ENCODE data around the gene PGLYRP3.

Gene PGLYRP3

GRCh38 chr1:153342178-153342577 lies 29.4 kb upstream of the PGLYRP3 start:
- no peak for DNase-seq
- H2BK120ac ChIP-seq (ENCODE audit: insufficient read depth, low read length, poor library complexity), result no peak overlapping the region
- no peak overlapping the region for H3K14ac ChIP-seq (ENCODE audit: low read length)
- no peak overlapping the region for H3K18ac ChIP-seq (ENCODE audit: low read length)
- no peak overlapping the region for H4K8ac ChIP-seq (ENCODE audit: low read depth, low read length)
- no peak overlapping the region for H2AFZ ChIP-seq (ENCODE audit: insufficient read depth, low read length, poor library complexity)
- H3K23ac ChIP-seq (ENCODE audit: low read length), result no peak overlapping the region
- H3K9me3 ChIP-seq (ENCODE audit: insufficient read depth, low read depth, low read length), result no peaks in the 10 kb centered on the region
- H2BK12ac ChIP-seq (ENCODE audit: low read length), result no peak overlapping the region
- H3K27me3 ChIP-seq (ENCODE audit: insufficient read depth, low read length), result no peaks in the 10 kb centered on the region
- H3K27ac ChIP-seq (ENCODE audit: low read depth, low read length), result no peak overlapping the region
- peaks cover 5% of the 10 kb centered on the region for H3K79me1 ChIP-seq (ENCODE audit: low read length)
- no peak overlapping the region for H2BK5ac ChIP-seq (ENCODE audit: low read depth, low read length, poor library complexity)
- WGBS (ENCODE audit: extremely low coverage, insufficient coverage, insufficient read length), result no CpG with 5 or more reads among the region's 3 CpGs
- H3K4me3 ChIP-seq (ENCODE audit: low read depth, low read length), result no peak overlapping the region
- H3K79me2 ChIP-seq (ENCODE audit: control insufficient read depth, insufficient read depth, low read length, poor library complexity), result no peaks in the 10 kb centered on the region
- H3K4me2 ChIP-seq (ENCODE audit: low read length), result no peak overlapping the region
- no peaks in the 10 kb centered on the region for H3K36me3 ChIP-seq (ENCODE audit: control insufficient read depth in 1 of 2, insufficient read depth in 2 of 2, low read length in 2 of 2)
- peaks cover 18 to 36% of the 10 kb centered on the region in 2 experiments for H3K4me1 ChIP-seq (ENCODE audit: control insufficient read depth in 1 of 2, insufficient read depth in 2 of 2, low read length in 2 of 2)
- H3K4ac ChIP-seq (ENCODE audit: low read depth, low read length), result no peak overlapping the region
- no peak overlapping the region for H4K91ac ChIP-seq (ENCODE audit: low read depth, low read length)
- H3K9ac ChIP-seq (ENCODE audit: low read length), result no peak overlapping the region
- no peak overlapping the region for H2AK5ac ChIP-seq (ENCODE audit: low read length)
- H4K12ac ChIP-seq (ENCODE audit: low read depth, low read length), result no peak overlapping the region

GRCh38 chr1:153341431-153341934 lies 28.7 kb upstream of the PGLYRP3 start:
- peak overlapping the region; percentile 37 for H2BK5ac ChIP-seq (ENCODE audit: low read depth, low read length, poor library complexity)
- no peak overlapping the region for H3K4me2 ChIP-seq (ENCODE audit: low read length)
- H2AFZ ChIP-seq (ENCODE audit: insufficient read depth, low read length, poor library complexity), result no peak overlapping the region
- DNase-seq, result no peak
- peak overlapping the region; percentile 61 for H2BK120ac ChIP-seq (ENCODE audit: insufficient read depth, low read length, poor library complexity)
- H3K79me1 ChIP-seq (ENCODE audit: low read length), result peaks cover 5% of the 10 kb centered on the region
- no peak overlapping the region for H4K12ac ChIP-seq (ENCODE audit: low read depth, low read length)
- peak overlapping the region; percentile 46 for H3K18ac ChIP-seq (ENCODE audit: low read length)
- no peak overlapping the region for H3K4ac ChIP-seq (ENCODE audit: low read depth, low read length)
- peaks cover 18 to 36% of the 10 kb centered on the region in 2 experiments for H3K4me1 ChIP-seq (ENCODE audit: control insufficient read depth in 1 of 2, insufficient read depth in 2 of 2, low read length in 2 of 2)
- peak overlapping the region; percentile 11 for H2BK12ac ChIP-seq (ENCODE audit: low read length)
- no peak overlapping the region for H3K4me3 ChIP-seq (ENCODE audit: low read depth, low read length)
- WGBS (ENCODE audit: extremely low coverage, insufficient coverage, insufficient read length), result no CpG with 5 or more reads among the region's 4 CpGs
- H3K79me2 ChIP-seq (ENCODE audit: control insufficient read depth, insufficient read depth, low read length, poor library complexity), result no peaks in the 10 kb centered on the region
- H2AK5ac ChIP-seq (ENCODE audit: low read length), result no peak overlapping the region
- H4K8ac ChIP-seq (ENCODE audit: low read depth, low read length), result no peak overlapping the region
- no peaks in the 10 kb centered on the region for H3K9me3 ChIP-seq (ENCODE audit: insufficient read depth, low read depth, low read length)
- H4K91ac ChIP-seq (ENCODE audit: low read depth, low read length), result peak overlapping the region; percentile 25
- peak overlapping the region; percentile 47 for H3K27ac ChIP-seq (ENCODE audit: low read depth, low read length)
- H3K14ac ChIP-seq (ENCODE audit: low read length), result peak overlapping the region; percentile 17
- no peaks in the 10 kb centered on the region for H3K36me3 ChIP-seq (ENCODE audit: control insufficient read depth in 1 of 2, insufficient read depth in 2 of 2, low read length in 2 of 2)
- no peak overlapping the region for H3K9ac ChIP-seq (ENCODE audit: low read length)
- H3K27me3 ChIP-seq (ENCODE audit: insufficient read depth, low read length), result no peaks in the 10 kb centered on the region
- H3K23ac ChIP-seq (ENCODE audit: low read length), result no peak overlapping the region

GRCh38 chr1:153340356-153340755 lies 27.6 kb upstream of the PGLYRP3 start:
- Histone ChIP-seq H3K27ac (ENCODE audit: low read depth, low read length) (no peak overlapping the region), H4K91ac (ENCODE audit: low read depth, low read length) (peak overlapping the region; percentile 34), H3K9ac (ENCODE audit: low read length) (no peak overlapping the region), H2BK120ac (ENCODE audit: insufficient read depth, low read length, poor library complexity) (no peak overlapping the region), H3K23ac (ENCODE audit: low read length) (no peak overlapping the region), H4K12ac (ENCODE audit: low read depth, low read length) (no peak overlapping the region), H3K79me2 (ENCODE audit: control insufficient read depth, insufficient read depth, low read length, poor library complexity) (no peaks in the 10 kb centered on the region), H3K4me2 (ENCODE audit: low read length) (no peak overlapping the region), H4K8ac (ENCODE audit: low read depth, low read length) (no peak overlapping the region), H2BK5ac (ENCODE audit: low read depth, low read length, poor library complexity) (no peak overlapping the region), H3K4ac (ENCODE audit: low read depth, low read length) (no peak overlapping the region), H2AFZ (ENCODE audit: insufficient read depth, low read length, poor library complexity) (no peak overlapping the region), H3K18ac (ENCODE audit: low read length) (no peak overlapping the region), H3K4me1 (ENCODE audit: control insufficient read depth in 1 of 2, insufficient read depth in 2 of 2, low read length in 2 of 2) (peaks cover 18 to 36% of the 10 kb centered on the region in 2 experiments), H3K14ac (ENCODE audit: low read length) (no peak overlapping the region), H2AK5ac (ENCODE audit: low read length) (no peak overlapping the region), H3K27me3 (ENCODE audit: insufficient read depth, low read length) (no peaks in the 10 kb centered on the region), H2BK12ac (ENCODE audit: low read length) (no peak overlapping the region), H3K4me3 (ENCODE audit: low read depth, low read length) (no peak overlapping the region), H3K9me3 (ENCODE audit: insufficient read depth, low read depth, low read length) (no peaks in the 10 kb centered on the region), H3K36me3 (ENCODE audit: control insufficient read depth in 1 of 2, insufficient read depth in 2 of 2, low read length in 2 of 2) (no peaks in the 10 kb centered on the region), H3K79me1 (ENCODE audit: low read length) (peaks cover 5% of the 10 kb centered on the region)
- no CpG with 5 or more reads among the region's 10 CpGs for whole genome bisulfite sequencing (ENCODE audit: extremely low coverage, insufficient coverage, insufficient read length)
- DNase-seq, result no peak

- Histone ChIP-seq H3K9ac (ENCODE audit: low read length) (no peak overlapping the region), H2BK120ac (ENCODE audit: insufficient read depth, low read length, poor library complexity) (no peak overlapping the region), H3K9me3 (ENCODE audit: insufficient read depth, low read depth, low read length) (no peaks in the 10 kb centered on the region), H3K79me2 (ENCODE audit: control insufficient read depth, insufficient read depth, low read length, poor library complexity) (no peaks in the 10 kb centered on the region), H4K12ac (ENCODE audit: low read depth, low read length) (no peak overlapping the region), H2AFZ (ENCODE audit: insufficient read depth, low read length, poor library complexity) (no peak overlapping the region), H3K79me1 (ENCODE audit: low read length) (peaks cover 5% of the 10 kb centered on the region), H4K8ac (ENCODE audit: low read depth, low read length) (no peak overlapping the region), H3K4ac (ENCODE audit: low read depth, low read length) (no peak overlapping the region), H2BK12ac (ENCODE audit: low read length) (no peak overlapping the region), H2AK5ac (ENCODE audit: low read length) (no peak overlapping the region), H3K4me2 (ENCODE audit: low read length) (no peak overlapping the region), H3K14ac (ENCODE audit: low read length) (no peak overlapping the region), H3K4me3 (ENCODE audit: low read depth, low read length) (no peak overlapping the region), H2BK5ac (ENCODE audit: low read depth, low read length, poor library complexity) (no peak overlapping the region), H3K27me3 (ENCODE audit: insufficient read depth, low read length) (no peaks in the 10 kb centered on the region), H3K18ac (ENCODE audit: low read length) (no peak overlapping the region), H3K27ac (ENCODE audit: low read depth, low read length) (no peak overlapping the region), H4K91ac (ENCODE audit: low read depth, low read length) (no peak overlapping the region), H3K23ac (ENCODE audit: low read length) (no peak overlapping the region), H3K4me1 (ENCODE audit: control insufficient read depth in 1 of 2, insufficient read depth in 2 of 2, low read length in 2 of 2) (peaks cover 18 to 36% of the 10 kb centered on the region in 2 experiments), H3K36me3 (ENCODE audit: control insufficient read depth in 1 of 2, insufficient read depth in 2 of 2, low read length in 2 of 2) (no peaks in the 10 kb centered on the region)
- no CpG with 5 or more reads among the region's 6 CpGs for WGBS (ENCODE audit: extremely low coverage, insufficient coverage, insufficient read length)
- no peak for DNase-seq
Observed at GRCh38 chr1:153339802-153340201, 27.1 kb upstream of the PGLYRP3 start.
